Measurements from ENCODE around the gene ZBTB45. TPM values are rescaled to one million over a fixed set of nuclear protein-coding genes. Genes with fewer than 3 reads are reported as not detected.

ZBTB45 gene
- total RNA-seq, 4 donors from 2014 or later, result 9.8 to 14.0 (median 13.4) TPM

GRCh38 chr19:58547323-58548312 is 28.0 kb upstream of the ZBTB45 start:
- Histone ChIP-seq H3K4me3 (no peak overlapping the region), H3K36me3 (peaks cover 9 to 72% of the 10 kb centered on the region in 2 donors), H3K9me3 (no peaks in the 10 kb centered on the region), H3K27ac (no peak overlapping the region), H3K27me3 (no peaks in the 10 kb centered on the region), H3K4me1 (peaks cover 5 to 59% (median 22%) of the 10 kb centered on the region in 3 donors)
- WGBS, 2 donors (ENCODE audit: low coverage in 1 of 2), result 70 to 71% methylated on average over 2 to 9 of the region's 18 CpGs
- no peak for ATAC-seq
- no peak for TF ChIP-seq POLR2A (IDR thresholded peaks at IDR 0.05)
- no peak for TF ChIP-seq POLR2AphosphoS5 (IDR thresholded peaks at IDR 0.05)
- TF ChIP-seq CTCF (IDR thresholded peaks at IDR 0.05), result no peak
- TF ChIP-seq EP300 (IDR thresholded peaks at IDR 0.05), result no peak

GRCh38 chr19:58546019-58546530 is 26.5 kb upstream of the ZBTB45 start:
- WGBS, 2 donors (ENCODE audit: low coverage in 1 of 2), result no CpG with 5 or more reads among the region's 1 CpG
- H3K27me3 ChIP-seq, result peaks cover 4% of the 10 kb centered on the region
- TF ChIP-seq CTCF (IDR thresholded peaks at IDR 0.05), result no peak

GRCh38 chr19:58545286-58546018 is 25.8 kb upstream of the ZBTB45 start:
- Histone ChIP-seq H3K27ac (peak overlapping the region in 3 of 4 donors; percentile 93 to 97 (median 96)), H3K4me3 (peak overlapping the region; percentile 76 to 86), H3K4me1 (peaks cover 5 to 53% (median 22%) of the 10 kb centered on the region in 3 donors), H3K27me3 (peaks cover 5% of the 10 kb centered on the region), H3K9me3 (no peaks in the 10 kb centered on the region), H3K36me3 (peaks cover 9 to 50% of the 10 kb centered on the region in 2 donors)
- ATAC-seq, result no peak
- no peak for TF ChIP-seq POLR2A (IDR thresholded peaks at IDR 0.05)
- no peak for TF ChIP-seq POLR2AphosphoS5 (IDR thresholded peaks at IDR 0.05)
- no peak for TF ChIP-seq CTCF (IDR thresholded peaks at IDR 0.05)
- no peak for TF ChIP-seq EP300 (IDR thresholded peaks at IDR 0.05)
- WGBS, 2 donors (ENCODE audit: low coverage in 1 of 2), result 4 to 6% methylated on average over 7 to 16 of the region's 21 CpGs

More at GRCh38 chr19:58546019-58546530, 26.5 kb upstream of the ZBTB45 start:
- Histone ChIP-seq H3K36me3 (peaks cover 9 to 56% of the 10 kb centered on the region in 2 donors), H3K9me3 (no peaks in the 10 kb centered on the region), H3K4me3 (peak overlapping the region; percentile 76 to 86), H3K4me1 (peaks cover 5 to 53% (median 22%) of the 10 kb centered on the region in 3 donors), H3K27ac (peak overlapping the region in 2 of 4 donors; percentile 93 to 96)
- ATAC-seq, result no peak

DNA sequence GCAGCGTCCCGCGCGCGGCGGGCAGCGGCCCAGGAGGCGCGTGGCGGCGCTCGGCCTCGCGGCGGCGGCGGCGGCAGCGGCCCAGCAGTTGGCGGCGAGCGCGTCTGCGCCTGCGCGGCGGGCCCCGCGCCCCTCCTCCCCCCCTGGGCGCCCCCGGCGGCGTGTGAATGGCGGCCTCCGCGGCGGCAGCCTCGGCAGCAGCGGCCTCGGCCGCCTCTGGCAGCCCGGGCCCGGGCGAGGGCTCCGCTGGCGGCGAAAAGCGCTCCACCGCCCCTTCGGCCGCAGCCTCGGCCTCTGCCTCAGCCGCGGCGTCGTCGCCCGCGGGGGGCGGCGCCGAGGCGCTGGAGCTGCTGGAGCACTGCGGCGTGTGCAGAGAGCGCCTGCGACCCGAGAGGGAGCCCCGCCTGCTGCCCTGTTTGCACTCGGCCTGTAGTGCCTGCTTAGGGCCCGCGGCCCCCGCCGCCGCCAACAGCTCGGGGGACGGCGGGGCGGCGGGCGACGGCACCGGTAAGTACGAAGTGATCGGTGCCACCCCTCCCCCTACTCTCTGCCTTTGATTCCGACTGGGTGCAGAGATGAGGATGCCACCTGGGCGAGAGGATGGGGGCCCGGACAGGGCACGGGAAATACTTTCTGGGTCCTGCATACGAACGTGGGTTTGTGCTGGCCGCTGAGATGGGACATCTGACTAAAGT is 25.1 kb upstream of the ZBTB45 start:
- Histone ChIP-seq H3K9me3 (no peaks in the 10 kb centered on the region), H3K36me3 (peaks cover 9 to 43% of the 10 kb centered on the region in 2 donors), H3K27ac (peak overlapping the region; percentile 86 to 97 (median 94)), H3K4me1 (peaks cover 5 to 53% (median 22%) of the 10 kb centered on the region in 3 donors), H3K27me3 (peaks cover 9% of the 10 kb centered on the region), H3K4me3 (peak overlapping the region; percentile 76 to 86)
- WGBS, 2 donors (ENCODE audit: low coverage in 1 of 2), result 0% methylated on average over 5 of the region's 92 CpGs; no CpG with 5 or more reads in 1 of the 2 donors
- TF ChIP-seq CTCF (IDR thresholded peaks at IDR 0.05), result peak in 1 of 4 experiments; percentile 12
- no peak for TF ChIP-seq EP300 (IDR thresholded peaks at IDR 0.05)
- peak; percentile 60 for ATAC-seq
